H9 (cell line): ENCODE data around the gene GMEB1. TPM values are rescaled to one million over a fixed set of nuclear protein-coding genes. Genes with fewer than 3 reads are reported as not detected.
"Not testable (repeated sequence)": the region's sequence is repeated elsewhere in the genome, so short reads cannot be mapped to it uniquely, and the experiment has no call there.

Experiments
- DNase-seq: peaks from one replicate; pipeline ENCODE4 v3.0.0-alpha.2; 2017
- H2AFZ ChIP-seq: one replicate; pipeline ENCODE4 v1.6.1; 2013; ENCODE audit warnings: mild to moderate bottlenecking, low read length, control low read depth, moderate library complexity
- H2AK5ac ChIP-seq: 2 replicates; pipeline ENCODE4 v1.6.1; 2013; ENCODE audit warnings: low read length, control low read depth, mixed read lengths; ENCODE audit not compliant: insufficient read length
- H2BK120ac ChIP-seq: one replicate; pipeline ENCODE4 v1.6.1; 2013; ENCODE audit warnings: low read depth, mild to moderate bottlenecking, low read length, control low read depth, inconsistent platforms; ENCODE audit not compliant: poor library complexity, severe bottlenecking
- H2BK12ac ChIP-seq: 2 replicates; pipeline ENCODE4 v1.6.1; 2013; ENCODE audit warnings: low read length, control low read depth, mixed read lengths, low read depth; ENCODE audit not compliant: insufficient read length
- H2BK15ac ChIP-seq: 2 replicates; pipeline ENCODE4 v1.6.1; 2013; ENCODE audit warnings: low read depth, low read length, control low read depth
- H2BK20ac ChIP-seq: one replicate; pipeline ENCODE4 v1.6.1; 2013; ENCODE audit warnings: low read depth, mild to moderate bottlenecking, low read length, control low read depth, inconsistent platforms; ENCODE audit not compliant: poor library complexity, severe bottlenecking
- H2BK5ac ChIP-seq: 2 replicates; pipeline ENCODE4 v1.6.1; 2013; ENCODE audit warnings: low read length, control low read depth, mixed read lengths; ENCODE audit not compliant: insufficient read length
- H3K14ac ChIP-seq: 2 replicates; pipeline ENCODE4 v1.6.1; 2013; ENCODE audit warnings: low read length, control low read depth; ENCODE audit not compliant: insufficient read depth
- H3K18ac ChIP-seq: 2 replicates; pipeline ENCODE4 v1.6.1; 2013; ENCODE audit warnings: low read depth, mild to moderate bottlenecking, mixed read lengths, low read length, control low read depth; ENCODE audit not compliant: insufficient read length
- H3K23ac ChIP-seq: 2 replicates; pipeline ENCODE4 v1.6.1; 2013; ENCODE audit warnings: low read length, control low read depth, mixed read lengths, low read depth; ENCODE audit not compliant: insufficient read length
- H3K23me2 ChIP-seq: 2 replicates; pipeline ENCODE4 v1.6.1; 2013; ENCODE audit warnings: low read depth, mild to moderate bottlenecking, mixed read lengths, low read length, control low read depth; ENCODE audit not compliant: insufficient read length, poor library complexity, severe bottlenecking
- H3K27ac ChIP-seq: 2 replicates; pipeline ENCODE4 v1.5.1; 2013; ENCODE audit warnings: low read length, control low read depth, mixed read lengths, low read depth; ENCODE audit not compliant: insufficient read length
- H3K27me3 ChIP-seq: 2 replicates; pipeline ENCODE4 v1.6.1; 2013; ENCODE audit warnings: low read length, control low read depth, inconsistent platforms; ENCODE audit not compliant: insufficient read depth
- H3K4ac ChIP-seq: 2 replicates; pipeline ENCODE4 v1.6.1; 2013; ENCODE audit warnings: low read depth, mild to moderate bottlenecking, control low read depth, inconsistent platforms, low read length, moderate library complexity
- H3K4me1 ChIP-seq: 2 replicates; pipeline ENCODE4 v1.6.1; 2013; ENCODE audit warnings: low read length, control low read depth, inconsistent platforms; ENCODE audit not compliant: insufficient read depth
- H3K4me2 ChIP-seq: 2 replicates; pipeline ENCODE4 v1.6.1; 2013; ENCODE audit warnings: low read length, control low read depth, mixed read lengths; ENCODE audit not compliant: insufficient read length, insufficient read depth
- H3K56ac ChIP-seq: 2 replicates; pipeline ENCODE4 v1.6.1; 2013; ENCODE audit warnings: low read depth, mild to moderate bottlenecking, mixed read lengths, low read length, control low read depth; ENCODE audit not compliant: insufficient read length
- H3K79me1 ChIP-seq: 2 replicates; pipeline ENCODE4 v1.6.1; 2013; ENCODE audit warnings: low read depth, mild to moderate bottlenecking, moderate library complexity, low read length, control low read depth, inconsistent platforms; ENCODE audit not compliant: insufficient read depth, poor library complexity, severe bottlenecking
- H3K79me2 ChIP-seq: 2 replicates; pipeline ENCODE4 v1.6.1; 2013; ENCODE audit warnings: low read length, control low read depth, inconsistent platforms; ENCODE audit not compliant: insufficient read depth
- H3K9ac ChIP-seq: 2 replicates; pipeline ENCODE4 v1.6.1; 2013; ENCODE audit warnings: low read length, control low read depth, mixed read lengths; ENCODE audit not compliant: insufficient read length; ENCODE audit errors: extremely low read depth
- H3K9me3 ChIP-seq: one replicate; pipeline ENCODE4 v1.6.1; 2013; ENCODE audit warnings: low read depth, low read length, inconsistent platforms; ENCODE audit not compliant: control insufficient read depth
- H3T11ph ChIP-seq: one replicate; pipeline ENCODE4 v1.6.1; 2013; ENCODE audit warnings: mild to moderate bottlenecking, low read length, control low read depth, inconsistent platforms
- H4K20me1 ChIP-seq: one replicate; pipeline ENCODE4 v1.6.1; 2013; ENCODE audit not compliant: control insufficient read depth, insufficient read length, insufficient read depth
- H4K5ac ChIP-seq: 2 replicates; pipeline ENCODE4 v1.6.1; 2013; ENCODE audit warnings: low read depth, mild to moderate bottlenecking, mixed read lengths, low read length, control low read depth; ENCODE audit not compliant: insufficient read length
- H4K8ac ChIP-seq: replicated peaks from 2 replicates; pipeline ENCODE4 v1.6.1; 2013; ENCODE audit warnings: low read length, control low read depth, mixed read lengths, low read depth; ENCODE audit not compliant: insufficient read length
- H4K91ac ChIP-seq: 2 replicates; pipeline ENCODE4 v1.6.1; 2013; ENCODE audit warnings: low read depth, mild to moderate bottlenecking, moderate library complexity, mixed read lengths, low read length, control low read depth; ENCODE audit not compliant: insufficient read length
- H3K27ac Mint-ChIP-seq, 3 experiments: 2 replicates in 2 of 3; 3 replicates in 1 of 3; pipeline ENCODE4 v1.8.0; 2020 to 2021; ENCODE audit warnings: mixed read lengths in 3 of 3, mild to moderate bottlenecking in 1 of 3, moderate library complexity in 1 of 3
- H3K27me3 Mint-ChIP-seq: 2 replicates; pipeline ENCODE4 v1.8.0; 2021; ENCODE audit warnings: low read depth, mild to moderate bottlenecking, moderate library complexity, mixed read lengths
- H3K36me3 Mint-ChIP-seq, 3 experiments: 2 replicates in 2 of 3; 3 replicates in 1 of 3; pipeline ENCODE4 v1.8.0; 2020 to 2021; ENCODE audit warnings: low read depth in 3 of 3, mixed read lengths in 3 of 3; ENCODE audit not compliant: insufficient read depth in 1 of 3
- H3K4me1 Mint-ChIP-seq, 2 experiments: 2 replicates each; pipeline ENCODE4 v1.8.0; 2020; ENCODE audit warnings: mixed read lengths in 2 of 2
- H3K4me3 Mint-ChIP-seq, 2 experiments: 2 replicates in 1 of 2; 3 replicates in 1 of 2; pipeline ENCODE4 v1.8.0; 2020 to 2021; ENCODE audit warnings: mild to moderate bottlenecking in 2 of 2, mixed read lengths in 2 of 2, moderate library complexity in 1 of 2
- H3K9me3 Mint-ChIP-seq, 2 experiments: 2 replicates in 1 of 2; 3 replicates in 1 of 2; pipeline ENCODE4 v1.8.0; 2020; ENCODE audit warnings: mild to moderate bottlenecking in 2 of 2, mixed read lengths in 2 of 2, moderate library complexity in 1 of 2
- WGBS: extraction: QIAGEN DNeasy Blood & Tissue Kit; methylation state at CpG from one replicate; pipeline ENCODE4 v1.1.7; 2013; ENCODE audit warnings: missing lambda C conversion rate, low lambda C conversion rate, mixed read lengths; ENCODE audit not compliant: insufficient read length; ENCODE audit errors: extremely low coverage; 5-methylcytosine and 5-hydroxymethylcytosine counted together
- total RNA-seq: library from RNA; stranded (reverse); gene quantifications from 2 replicates; pipeline ENCODE4 v1.2.1, GENCODE V29; 2021
- TF ChIP-seq, protein P1 (sequence below): fragments of 200-600 bp; sonication (generic); conservative IDR thresholded peaks from 3 replicates; pipeline ENCODE4 v1.8.0; 2021; ENCODE audit warnings: antibody characterized with exemption, mild to moderate bottlenecking

GMEB1 gene
- total RNA-seq, 1 experiment from 2014 or later: 17.0 TPM

DNA sequence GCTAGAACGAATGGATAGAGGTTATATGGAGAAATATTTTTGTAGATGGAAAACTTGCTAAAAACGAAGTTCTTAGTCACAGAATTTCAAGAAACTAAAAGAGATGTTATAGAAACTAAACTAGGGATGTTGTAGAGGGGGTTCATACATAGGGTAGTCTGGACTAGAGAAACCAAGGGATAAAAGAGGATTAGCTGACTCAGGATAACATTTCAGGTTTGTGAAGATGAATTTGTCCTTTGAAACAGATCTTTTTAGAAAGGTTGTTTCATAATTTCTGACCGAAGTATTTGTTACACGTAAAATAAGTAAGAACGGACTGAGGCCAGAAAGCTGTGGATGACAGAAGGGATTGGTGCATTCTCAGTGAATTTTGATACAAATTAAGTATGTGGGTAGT, 81.7 kb downstream of the GMEB1 start:
- Mint-ChIP-seq H3K9me3 (no peaks in the 10 kb centered on the region), H3K36me3 (peaks cover 22 to 68% (median 47%) of the 10 kb centered on the region in 3 experiments; a peak in 6 of 7 replicates), H3K4me3 (peak overlapping the region in 1 of 2 experiments; percentile 15; a peak in 1 of 5 replicates), H3K27me3 (no peaks in the 10 kb centered on the region), H3K4me1 (peaks cover 28 to 31% of the 10 kb centered on the region in 2 experiments), H3K27ac (peak overlapping the region; percentile 46 to 81 (median 62); a peak in 2 of 7 replicates)
- H3T11ph ChIP-seq: no peak overlapping the region
- H2BK20ac ChIP-seq: no peak overlapping the region
- 0 out of 2 replicates have a peak, but pooled peaks cover 3% of the 10 kb centered on the region for H3K4me1 ChIP-seq
- H3K23me2 ChIP-seq: no peaks in the 10 kb centered on the region
- H3K4ac ChIP-seq: no peak overlapping the region
- no peak overlapping the region for H3K56ac ChIP-seq
- H3K79me1 ChIP-seq: no peaks in the 10 kb centered on the region
- 100% methylated on average over 2 of the region's 5 CpGs for WGBS
- no peaks in the 10 kb centered on the region for H4K20me1 ChIP-seq
- H2BK5ac ChIP-seq: no peak overlapping the region
- H3K4me2 ChIP-seq: no peak overlapping the region
- TF ChIP-seq, protein P1, sequence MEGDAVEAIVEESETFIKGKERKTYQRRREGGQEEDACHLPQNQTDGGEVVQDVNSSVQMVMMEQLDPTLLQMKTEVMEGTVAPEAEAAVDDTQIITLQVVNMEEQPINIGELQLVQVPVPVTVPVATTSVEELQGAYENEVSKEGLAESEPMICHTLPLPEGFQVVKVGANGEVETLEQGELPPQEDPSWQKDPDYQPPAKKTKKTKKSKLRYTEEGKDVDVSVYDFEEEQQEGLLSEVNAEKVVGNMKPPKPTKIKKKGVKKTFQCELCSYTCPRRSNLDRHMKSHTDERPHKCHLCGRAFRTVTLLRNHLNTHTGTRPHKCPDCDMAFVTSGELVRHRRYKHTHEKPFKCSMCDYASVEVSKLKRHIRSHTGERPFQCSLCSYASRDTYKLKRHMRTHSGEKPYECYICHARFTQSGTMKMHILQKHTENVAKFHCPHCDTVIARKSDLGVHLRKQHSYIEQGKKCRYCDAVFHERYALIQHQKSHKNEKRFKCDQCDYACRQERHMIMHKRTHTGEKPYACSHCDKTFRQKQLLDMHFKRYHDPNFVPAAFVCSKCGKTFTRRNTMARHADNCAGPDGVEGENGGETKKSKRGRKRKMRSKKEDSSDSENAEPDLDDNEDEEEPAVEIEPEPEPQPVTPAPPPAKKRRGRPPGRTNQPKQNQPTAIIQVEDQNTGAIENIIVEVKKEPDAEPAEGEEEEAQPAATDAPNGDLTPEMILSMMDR: no peak
- H3K18ac ChIP-seq: no peak overlapping the region
- no peak overlapping the region for H4K5ac ChIP-seq
- no peak overlapping the region for H2BK120ac ChIP-seq
- H2BK12ac ChIP-seq: no peak overlapping the region
- H2AK5ac ChIP-seq: no peak overlapping the region
- H3K9ac ChIP-seq: no peak overlapping the region
- H3K9me3 ChIP-seq: no peaks in the 10 kb centered on the region
- H4K8ac ChIP-seq: no peak overlapping the region
- no peak overlapping the region for H3K14ac ChIP-seq
- H3K27ac ChIP-seq: no peak overlapping the region
- H3K79me2 ChIP-seq: peaks cover 87% of the 10 kb centered on the region
- H3K23ac ChIP-seq: no peak overlapping the region
- DNase-seq: no peak
- no peak overlapping the region for H2BK15ac ChIP-seq
- no peak overlapping the region for H2AFZ ChIP-seq
- H3K27me3 ChIP-seq: no peaks in the 10 kb centered on the region
- H4K91ac ChIP-seq: no peak overlapping the region

DNA sequence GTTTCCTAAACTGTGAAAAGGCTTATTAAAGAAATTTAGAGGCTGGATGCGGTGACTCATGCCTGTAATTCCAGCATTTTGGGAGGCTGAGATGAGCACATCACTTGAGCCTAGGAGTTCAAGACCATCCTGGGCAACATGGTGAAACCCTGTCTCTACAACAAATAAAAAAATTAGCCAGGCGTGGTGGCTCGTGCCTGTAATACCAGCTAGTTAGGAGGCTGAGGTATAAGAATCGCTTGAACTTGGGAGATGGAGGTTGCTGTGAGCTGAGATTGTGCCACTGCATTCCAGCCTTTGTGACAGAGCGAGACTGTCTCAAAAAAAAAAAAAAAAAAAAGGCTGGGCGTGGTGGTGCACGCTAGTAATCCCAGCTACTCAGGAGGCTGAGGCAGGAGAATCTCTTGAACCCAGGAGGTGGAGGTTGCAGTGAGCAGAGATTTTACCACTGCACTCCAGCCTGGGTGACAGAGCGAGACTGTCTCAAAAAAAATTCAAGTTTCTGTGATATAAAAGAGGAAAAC, 82.2 kb downstream of the GMEB1 start:
- not testable (repeated sequence) for H3K27me3 Mint-ChIP-seq, H2BK20ac ChIP-seq, H2AK5ac ChIP-seq, H2BK15ac ChIP-seq, H4K5ac ChIP-seq, DNase-seq, H3K23me2 ChIP-seq, H4K91ac ChIP-seq, H3K4me1 ChIP-seq, H2AFZ ChIP-seq, H3K79me1 ChIP-seq, H4K20me1 ChIP-seq, H2BK12ac ChIP-seq, H3K27ac ChIP-seq, H3K27me3 ChIP-seq, H2BK5ac ChIP-seq, H3K9me3 Mint-ChIP-seq, H3K4me3 Mint-ChIP-seq, H2BK120ac ChIP-seq, H4K8ac ChIP-seq, H3K23ac ChIP-seq, H3K9me3 ChIP-seq, H3K9ac ChIP-seq, H3K27ac Mint-ChIP-seq, H3K56ac ChIP-seq, H3K18ac ChIP-seq, H3T11ph ChIP-seq, H3K14ac ChIP-seq, H3K4ac ChIP-seq, H3K4me2 ChIP-seq
- WGBS: no CpG with 5 or more reads among the region's 8 CpGs
- peaks cover 87% of the 10 kb centered on the region for H3K79me2 ChIP-seq
- peaks cover 20 to 64% (median 45%) of the 10 kb centered on the region in 3 experiments; a peak in 6 of 7 replicates for H3K36me3 Mint-ChIP-seq
- peaks cover 28 to 31% of the 10 kb centered on the region in 2 experiments for H3K4me1 Mint-ChIP-seq
